EH (cell line): ENCODE results near the gene OPN1SW.

Experiments
- DNase-seq: peaks from one replicate; pipeline ENCODE4 v3.0.0-alpha.2; 2015; ENCODE audit warnings: low read depth

OPN1SW gene

DNA sequence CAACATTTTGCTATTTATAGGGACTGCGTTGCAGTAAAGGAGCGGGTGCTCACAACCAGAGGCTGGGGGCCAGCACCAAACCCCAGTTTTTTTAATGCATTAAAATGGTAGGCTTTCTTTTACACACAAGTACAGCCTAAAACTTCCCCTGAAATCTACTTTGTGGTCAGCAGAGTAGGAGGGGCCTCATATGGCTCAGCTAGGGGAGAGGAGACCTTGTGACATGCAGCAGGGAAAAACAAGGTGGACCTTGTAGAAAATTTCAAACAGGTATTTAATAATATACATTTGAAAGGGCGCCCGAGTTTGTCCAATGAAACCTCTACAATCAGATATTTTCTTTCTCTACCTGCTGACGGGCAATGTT lies 17.6 kb upstream of the OPN1SW start:
- no peak for DNase-seq

DNA sequence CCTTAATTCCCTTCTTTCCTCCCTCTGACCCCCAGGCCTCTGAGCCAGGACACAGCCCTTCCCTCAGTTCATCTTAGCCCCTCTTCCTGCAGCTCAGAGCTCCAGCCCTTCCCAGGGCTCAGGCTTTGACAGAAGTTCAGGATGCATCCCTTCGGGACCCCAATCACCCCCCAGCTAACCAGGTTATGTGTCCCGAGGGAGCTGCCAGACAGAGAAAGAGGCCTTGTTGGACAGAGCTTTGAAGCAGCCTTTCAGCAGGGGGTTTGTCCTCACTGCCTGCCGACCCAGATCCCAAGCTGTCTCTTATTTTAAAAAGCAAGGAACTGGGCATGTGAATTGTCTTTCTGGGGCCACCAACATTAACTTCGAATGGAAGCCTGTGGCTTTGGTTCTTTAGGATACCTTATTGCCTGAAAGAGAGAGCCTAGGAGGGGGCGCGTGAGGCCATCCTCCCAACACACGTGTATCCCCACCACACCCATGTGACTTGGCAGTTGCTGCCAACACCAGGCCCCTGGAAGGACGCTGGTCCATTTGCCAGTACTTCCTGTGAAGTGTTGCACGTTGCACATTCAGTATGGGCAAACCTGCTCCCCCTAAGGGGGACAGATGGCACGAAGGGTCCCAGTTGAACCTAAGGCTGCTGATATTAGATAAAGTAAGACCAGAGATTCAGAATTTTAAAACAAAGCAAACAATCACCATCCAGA lies 17.0 kb upstream of the OPN1SW start:
- no peak for DNase-seq

DNA sequence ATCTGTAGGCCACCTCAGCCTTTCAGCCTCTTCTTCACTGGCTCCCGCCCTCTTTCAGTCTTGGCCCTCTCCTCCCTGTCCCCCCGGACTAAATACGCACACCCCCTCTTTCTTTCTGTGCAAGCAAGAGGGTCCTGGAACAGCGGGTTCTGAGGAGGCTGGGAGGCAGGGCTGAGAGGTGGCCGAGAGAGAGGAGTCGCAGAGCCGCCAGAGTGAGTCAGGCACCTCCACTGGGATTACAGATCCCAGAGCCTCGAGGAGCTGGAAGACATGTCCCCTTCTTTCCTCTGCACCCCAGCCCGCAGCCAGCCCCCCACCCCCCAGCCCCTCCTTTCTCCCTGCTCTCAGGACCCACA lies 16.4 kb upstream of the OPN1SW start:
- peak; percentile 54 for DNase-seq

DNA sequence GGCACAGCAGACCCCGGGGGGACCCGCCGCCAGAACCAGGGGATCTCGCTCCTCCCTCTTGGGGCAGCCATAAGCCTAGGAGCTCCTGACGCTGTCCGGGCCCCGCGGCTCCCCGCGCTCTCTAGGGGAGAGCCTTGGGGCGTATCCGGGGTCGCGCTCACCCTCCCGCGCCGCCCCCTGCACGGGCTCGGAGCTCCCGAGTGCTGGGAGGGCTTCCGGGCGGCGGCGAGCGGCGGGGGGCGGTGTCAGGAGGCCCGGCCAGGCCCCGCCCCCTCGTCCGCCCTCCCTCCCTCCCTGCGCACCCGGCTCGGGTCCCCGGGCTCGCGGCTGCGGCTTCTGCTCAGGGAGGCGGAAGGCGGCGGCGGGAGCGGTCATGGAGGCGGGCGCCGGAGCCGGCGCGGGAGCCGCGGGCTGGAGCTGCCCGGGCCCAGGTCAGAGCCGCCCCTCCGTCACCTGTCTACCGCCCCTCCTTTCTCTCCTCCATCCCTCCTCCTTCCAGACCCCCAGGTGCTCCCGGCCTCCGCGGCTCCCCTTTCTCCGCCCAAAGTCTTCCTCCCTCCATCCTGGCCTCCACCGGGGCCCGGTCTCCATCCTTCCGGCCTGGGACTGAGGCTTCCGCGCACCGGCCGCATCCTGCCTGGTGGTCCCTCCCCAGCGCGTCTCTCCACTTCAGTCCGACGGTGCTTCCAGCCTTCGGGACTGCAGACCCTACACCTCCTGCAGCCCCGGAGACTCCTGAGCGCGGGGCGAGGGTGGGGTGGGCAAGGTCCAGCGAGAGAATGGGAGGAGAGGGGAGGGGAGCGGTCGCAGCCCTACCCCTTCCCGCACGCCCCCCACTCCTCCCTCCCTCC lies 15.8 kb upstream of the OPN1SW start, which contains the start of gene CCDC136:
Gene CCDC136, plus strand, starts transcription at position 848 of the 851 bp plus-strand sequence. CDS start 444 bp downstream, outside the sequence.
- peak; percentile 76 for DNase-seq

DNA sequence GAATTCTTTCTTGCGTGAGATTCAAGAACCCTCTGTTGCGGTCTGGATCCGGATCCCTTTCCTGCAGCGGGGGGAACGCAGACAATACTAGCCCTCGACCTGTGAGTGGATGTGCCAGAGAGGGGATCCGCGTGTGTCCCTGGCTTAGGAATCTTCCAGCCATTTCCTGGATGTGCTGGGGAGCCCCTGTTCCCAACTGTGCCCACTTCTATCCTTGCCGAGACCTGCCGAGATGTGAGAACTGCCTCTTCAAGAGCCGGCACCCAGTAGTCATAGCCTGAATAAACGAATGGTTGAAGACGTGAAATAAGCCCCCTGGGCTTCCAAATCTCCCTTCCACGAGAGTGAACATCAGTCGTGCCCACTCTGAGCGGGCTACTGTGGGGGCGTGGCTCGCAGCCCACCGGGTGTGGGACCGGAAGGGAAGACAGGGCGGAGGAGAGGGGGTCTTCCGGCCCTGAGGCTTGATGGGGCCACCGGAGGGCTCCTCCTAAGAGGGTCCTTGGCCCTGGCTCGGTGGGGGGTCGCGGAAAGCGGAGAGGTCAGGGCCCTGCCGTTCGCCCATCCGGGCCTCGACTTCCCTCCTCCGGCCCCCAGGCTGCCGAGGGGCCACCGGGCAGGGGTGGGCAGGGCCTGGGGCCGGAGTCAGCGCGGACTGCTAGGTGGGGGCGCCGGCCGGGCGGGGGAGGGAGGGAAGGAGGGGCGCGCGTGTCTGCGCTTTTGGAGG lies 14.9 kb upstream of the OPN1SW start:
- no peak for DNase-seq

DNA sequence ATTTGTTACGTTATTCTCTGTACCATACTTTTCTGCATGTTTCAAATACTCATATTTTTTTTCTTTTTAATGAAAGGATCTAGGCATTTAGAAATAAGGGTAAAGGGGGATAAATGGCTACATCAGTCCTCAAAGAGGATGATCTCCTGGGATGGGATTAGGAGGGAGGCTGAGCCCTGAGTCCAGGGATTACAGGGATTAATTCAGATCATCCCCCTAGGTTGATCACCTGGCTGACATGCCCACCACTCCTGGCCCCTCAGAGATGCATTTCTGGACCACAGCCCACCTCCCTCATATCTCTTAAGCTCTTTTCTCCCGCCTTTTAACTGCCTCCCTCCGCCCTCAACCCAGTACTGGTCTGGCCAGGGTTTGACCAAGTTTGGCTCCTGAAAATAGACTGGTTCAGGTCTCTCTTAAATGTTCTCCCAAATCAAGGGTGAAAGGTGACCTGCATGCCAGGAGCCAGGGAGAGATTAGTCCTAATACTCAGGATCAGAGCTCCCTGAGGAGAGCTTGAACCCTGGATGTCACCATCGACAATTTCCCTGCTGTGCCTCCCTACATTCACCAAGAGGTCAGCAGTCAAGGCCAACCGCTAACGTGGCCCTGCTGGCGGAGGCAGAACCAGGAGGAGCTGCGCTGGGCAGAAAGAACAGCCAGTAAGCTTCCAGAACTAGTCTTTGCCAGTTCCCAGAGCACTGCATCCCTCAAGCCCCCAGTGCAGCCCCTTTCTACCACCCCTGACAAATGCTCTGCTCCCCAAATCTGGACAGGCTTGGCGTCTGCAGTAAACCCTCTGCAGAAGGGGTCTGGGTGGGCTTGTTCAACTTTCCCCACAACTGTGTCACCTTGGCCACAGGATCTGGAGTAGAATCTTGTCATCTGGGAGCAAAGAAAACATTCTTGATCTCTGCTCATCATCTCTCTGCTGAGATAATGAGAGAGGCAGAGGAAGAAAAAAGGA lies 13.1 kb upstream of the OPN1SW start:
- no peak for DNase-seq

DNA sequence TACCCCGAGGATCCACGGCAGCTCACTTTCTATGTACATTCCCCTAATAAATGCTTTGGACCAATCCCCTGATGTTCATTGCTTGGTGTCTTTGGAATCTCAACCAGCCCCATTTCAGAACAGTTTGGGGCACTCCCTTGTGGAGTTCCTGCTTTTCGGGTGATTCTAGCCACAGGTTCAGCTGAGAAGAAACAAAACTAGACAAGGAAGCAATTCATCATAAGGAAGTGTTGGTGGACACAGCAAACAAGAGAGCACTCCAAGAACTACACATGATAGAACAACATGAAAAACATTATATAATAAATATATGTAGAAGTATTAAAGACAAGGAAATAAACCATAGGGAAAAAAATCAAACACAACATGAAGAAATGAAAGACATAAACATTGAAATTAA lies 10.1 kb upstream of the OPN1SW start:
- no peak for DNase-seq

DNA sequence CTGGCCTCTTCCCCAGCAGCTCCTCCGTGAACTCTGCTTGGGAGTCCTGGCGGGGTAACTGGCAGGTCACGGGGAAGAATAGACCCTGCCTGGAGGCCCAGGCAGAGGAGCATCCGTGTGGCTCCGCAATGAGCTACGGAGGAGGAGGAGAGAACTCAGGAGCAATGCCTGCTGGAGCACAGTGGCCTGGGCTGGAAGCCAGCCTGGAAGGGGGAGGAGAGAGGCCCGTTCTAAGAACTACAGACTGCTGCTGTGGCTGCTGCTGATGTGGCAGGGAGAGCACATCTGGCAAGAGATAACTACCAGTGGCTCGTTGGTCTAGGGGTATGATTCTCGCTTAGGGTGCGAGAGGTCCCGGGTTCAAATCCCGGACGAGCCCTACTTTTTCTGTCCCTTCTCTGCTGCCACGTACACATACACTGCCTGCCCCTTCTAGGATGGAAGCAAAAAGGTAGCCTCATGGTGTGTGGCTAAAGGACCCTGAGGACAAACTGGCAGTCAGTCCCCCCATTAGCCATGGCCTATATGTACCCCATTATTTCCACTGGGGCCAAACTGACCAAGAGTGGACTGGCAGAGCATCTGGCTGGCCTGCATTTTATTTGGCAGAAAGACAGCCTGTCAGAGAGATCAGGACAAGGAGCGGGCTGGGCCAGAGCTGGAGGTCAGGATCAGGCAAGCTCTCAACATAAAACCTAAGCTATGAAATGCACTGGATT lies 7.7 kb upstream of the OPN1SW start:
- peak; percentile 91 for DNase-seq

DNA sequence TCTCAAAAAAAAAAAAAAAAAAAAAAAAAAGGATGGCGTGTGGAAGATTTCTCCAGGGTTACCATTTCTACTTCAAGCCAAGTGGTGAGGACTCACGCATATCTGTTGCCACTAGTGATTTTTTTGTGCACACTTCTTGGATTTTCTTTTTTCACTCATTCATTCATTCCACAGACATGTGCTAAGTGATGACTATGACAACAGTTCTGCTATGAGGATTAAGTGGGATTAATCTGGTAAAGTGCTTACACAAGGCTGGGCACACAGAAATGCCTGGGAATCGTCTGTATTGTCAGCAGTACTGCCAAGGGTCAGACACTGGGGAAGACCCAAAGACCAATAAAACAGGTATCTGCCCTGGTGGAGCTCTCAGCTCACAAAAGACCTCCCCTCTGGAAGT lies 6.3 kb upstream of the OPN1SW start:
- no peak for DNase-seq

DNA sequence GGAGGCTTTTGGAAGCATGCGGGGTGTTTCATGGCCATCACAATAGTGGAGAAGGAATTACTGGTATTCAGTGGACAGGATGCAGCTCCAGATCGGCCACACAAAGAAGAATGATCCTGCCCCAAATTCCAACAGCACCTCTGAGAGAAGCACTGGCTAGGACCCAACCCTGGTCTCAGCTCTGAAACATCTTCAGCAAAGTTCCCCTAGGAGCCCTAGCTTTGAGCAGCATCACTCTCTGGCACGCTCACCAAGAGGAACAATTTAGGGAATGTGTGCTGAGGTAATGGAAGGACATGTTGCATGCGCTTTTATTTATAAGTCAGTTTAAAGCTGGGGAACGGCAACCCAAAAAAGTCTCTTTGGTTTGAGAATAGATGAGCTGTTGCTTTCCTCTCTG lies 5.5 kb upstream of the OPN1SW start:
- peak; percentile 93 for DNase-seq

DNA sequence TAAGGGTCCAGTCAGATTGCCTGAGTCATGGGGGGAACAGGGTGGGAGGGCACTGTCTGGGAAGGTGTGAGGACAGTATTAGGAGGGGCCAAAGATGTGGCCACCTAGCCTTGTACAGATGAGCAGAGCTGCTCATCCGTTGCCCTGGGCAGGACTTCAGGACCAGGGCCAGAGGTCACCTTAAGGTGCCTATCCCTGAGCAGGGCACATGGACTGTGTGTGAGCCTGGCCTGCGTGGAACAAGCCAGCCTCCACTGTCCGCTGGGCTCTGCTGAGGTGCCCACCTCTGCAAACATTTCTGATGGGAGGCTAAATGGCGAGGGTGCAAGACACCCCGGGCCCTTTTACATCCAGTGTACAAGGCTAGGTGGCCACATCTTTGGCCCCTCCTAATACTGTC lies 3.4 kb upstream of the OPN1SW start:
- DNase-seq: no peak

DNA sequence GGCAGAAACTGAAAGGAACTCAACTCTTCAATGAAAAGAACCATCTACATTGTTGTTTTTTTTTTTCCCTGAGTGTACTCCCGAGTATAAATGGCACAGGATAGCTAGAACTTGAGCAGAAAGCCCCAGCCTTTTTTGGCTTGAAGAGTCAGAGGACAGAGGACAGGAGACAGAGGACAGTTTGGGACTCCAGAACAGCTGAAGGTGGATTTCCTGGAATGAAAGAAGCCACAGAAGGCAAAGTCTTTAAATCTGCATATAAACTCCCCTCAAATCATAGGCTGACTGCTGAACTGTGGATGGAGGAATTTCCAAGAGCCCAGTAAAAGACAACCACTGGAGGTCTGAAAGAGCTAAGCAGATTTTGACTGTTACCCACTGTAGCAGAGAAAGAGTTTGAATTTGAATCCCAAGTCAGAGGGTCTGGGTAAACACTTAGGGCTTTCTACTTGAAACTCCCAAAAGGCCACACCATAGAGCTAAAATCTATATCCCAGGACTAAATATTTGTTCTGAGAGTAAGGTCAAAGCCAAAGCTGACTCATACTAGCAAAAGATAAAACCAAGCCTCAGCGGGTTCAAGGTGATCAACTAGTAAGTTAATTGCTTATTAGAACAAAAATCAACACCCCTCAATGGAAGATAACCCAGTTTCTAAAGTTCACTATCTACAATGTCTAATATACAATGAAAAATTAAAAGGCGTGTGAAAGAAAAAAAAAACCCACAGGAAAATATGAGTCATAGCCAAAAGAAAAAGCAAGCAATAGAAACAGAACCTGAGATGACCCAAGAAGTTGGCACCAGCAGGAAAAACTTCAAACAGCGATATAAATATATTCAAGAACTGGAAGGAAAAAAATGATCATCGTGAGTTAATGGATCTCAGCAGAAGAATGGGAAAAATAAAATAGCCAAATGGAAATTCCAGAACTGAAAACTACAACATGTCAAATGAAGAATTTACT lies 1.8 kb upstream of the OPN1SW start:
- DNase-seq: peak; percentile 43

DNA sequence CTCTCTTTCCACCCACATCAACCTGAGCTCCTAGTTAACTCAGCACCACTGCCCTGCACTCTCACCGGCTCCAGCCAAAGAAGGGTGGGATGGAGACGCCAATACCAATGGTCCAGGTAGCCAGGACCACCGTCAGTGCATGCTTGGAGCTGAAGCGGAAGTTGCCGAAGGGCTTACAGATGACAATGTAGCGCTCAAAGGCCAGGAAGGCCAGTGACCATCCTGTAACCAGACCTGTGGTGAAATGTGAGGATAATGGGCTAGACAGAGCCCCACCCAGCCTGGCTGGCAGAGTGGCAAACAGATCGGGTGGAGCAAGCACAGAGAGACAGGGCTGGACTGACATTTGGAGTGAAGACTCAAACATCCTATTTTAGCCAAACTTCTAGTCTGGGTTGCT lies 673 bp downstream of the OPN1SW start:
- no peak for DNase-seq

DNA sequence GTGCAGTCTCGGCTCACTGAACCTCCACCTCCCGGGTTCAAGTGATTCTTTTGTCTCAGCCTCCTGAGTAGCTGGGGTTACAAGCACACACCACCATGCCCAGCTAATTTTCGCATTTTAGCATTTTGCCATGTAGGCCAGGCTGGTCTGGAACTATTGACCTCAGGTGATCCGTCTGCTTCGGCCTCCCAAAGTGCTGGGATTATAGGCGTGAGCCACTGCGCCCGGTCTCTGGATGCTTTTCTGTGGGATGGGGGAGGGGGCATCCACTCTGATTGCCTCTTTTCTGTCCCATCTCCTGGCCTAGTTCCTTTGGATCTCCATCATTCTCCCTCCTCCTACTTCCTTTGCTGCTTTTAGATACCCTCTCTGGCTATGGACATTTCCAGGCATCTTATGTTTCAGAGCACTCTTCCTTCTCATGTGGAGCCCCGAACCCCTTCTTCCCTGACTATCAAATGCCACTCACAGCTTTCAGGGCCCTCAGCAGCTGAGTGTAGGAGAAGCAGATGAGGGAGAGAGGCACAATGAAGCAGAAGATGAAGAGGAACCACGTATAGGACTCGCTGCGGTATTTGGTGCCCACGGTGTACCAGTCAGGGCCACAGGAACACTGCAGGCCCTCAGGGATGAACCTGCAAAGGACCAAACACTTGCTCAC lies 1.4 kb downstream of the OPN1SW start:
- DNase-seq: no peak

DNA sequence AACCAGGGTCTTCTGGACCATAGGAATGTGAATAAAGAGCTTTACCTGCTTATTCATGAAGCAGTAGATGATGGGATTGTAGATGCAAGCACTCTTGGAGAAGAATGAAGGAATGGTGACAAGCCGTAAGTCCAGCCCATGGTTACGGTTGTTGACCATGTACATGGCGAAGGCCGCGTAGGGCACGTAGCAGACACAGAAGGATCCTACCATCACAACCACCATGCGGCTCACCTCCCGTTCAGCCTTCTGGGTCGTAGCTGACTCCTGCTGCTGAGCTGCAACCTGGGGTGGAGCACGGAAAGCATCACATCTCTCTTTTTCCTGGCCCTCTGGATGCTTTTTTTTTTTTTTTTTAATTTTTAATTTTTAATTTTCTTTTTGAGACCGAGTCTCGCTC lies 2.0 kb downstream of the OPN1SW start:
- DNase-seq: no peak

DNA sequence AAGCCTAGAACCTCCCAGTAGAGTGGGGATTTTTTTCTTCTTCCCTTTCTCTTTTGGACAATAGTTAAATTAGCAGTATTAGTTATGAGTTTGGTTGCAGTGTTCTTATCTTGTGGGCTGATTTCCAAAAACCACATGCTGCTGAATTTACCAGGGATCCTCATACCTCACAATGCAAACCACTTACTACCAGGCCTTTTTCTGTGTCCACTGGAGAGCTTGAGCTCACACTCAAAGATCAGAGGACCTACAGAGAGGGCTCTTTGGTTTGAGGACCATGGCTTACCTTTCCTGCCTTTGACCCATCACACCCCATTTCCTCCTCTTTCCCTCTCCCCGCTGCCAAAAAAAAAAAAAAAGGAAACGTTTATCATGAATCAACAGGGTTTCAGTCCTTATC lies 5.4 kb downstream of the OPN1SW start:
- no peak for DNase-seq

DNA sequence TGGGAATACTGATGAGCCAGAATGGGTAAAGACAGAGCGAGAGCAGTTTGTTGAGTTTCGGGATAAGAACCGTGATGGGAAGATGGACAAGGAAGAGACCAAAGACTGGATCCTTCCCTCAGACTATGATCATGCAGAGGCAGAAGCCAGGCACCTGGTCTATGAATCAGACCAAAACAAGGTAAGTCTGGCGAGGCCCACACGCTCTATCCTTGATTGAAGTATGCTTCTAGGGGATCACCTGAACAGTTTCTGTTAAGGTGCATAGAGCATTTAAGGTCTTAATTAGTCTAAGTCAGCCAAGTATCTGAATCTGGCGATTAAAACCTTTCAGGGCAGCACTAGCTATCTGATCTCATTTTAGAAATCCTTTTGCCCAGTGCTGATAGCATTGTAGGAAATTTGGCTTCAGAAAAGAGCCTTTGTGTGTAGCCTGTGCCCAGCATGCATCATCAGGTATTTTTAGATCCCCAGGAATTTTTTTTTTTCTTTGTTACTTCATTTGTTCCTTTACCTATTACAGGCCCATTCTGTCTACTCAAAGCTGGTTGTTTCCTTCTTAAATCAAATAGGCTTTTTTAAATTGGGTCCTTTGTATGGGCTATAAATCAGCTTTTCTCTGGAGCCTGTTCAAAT lies 8.0 kb downstream of the OPN1SW start:
- no peak for DNase-seq

DNA sequence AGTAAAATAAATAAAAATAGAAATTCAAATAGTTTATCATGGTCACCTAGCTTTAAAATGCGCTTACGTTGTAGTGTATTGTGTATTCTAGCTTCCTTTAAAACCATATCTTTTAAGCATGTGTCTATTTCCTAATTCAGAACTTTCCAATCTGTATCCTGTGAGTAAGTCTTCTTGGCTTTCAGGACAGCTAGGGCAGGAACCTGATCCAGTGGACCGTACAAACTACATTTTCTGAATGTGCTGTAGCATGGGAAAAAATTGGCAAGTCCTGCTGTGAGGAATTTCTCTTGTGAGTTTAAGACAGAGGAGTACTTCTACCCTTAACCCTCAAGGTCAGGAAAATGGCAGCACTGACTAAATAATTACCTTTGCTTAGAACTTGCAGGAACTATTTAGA lies 12.1 kb downstream of the OPN1SW start:
- no peak for DNase-seq

DNA sequence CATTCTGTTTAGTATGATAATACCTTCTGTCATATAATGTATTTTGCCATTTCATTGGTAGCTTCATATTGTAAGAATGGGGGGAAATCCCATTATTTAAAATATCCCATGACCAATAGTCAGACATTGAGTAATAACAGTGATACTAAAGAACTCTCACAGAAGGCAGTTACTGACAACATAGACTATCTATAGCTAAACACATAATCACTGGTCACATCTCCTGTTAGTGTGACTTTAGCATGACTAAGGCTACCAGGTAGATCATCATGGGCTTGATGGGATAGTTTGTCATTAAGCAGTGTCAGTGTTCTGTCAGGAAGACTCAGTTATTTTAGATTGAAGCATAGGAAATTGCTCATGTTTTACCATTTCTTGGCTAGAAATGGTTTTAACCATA lies 16.4 kb downstream of the OPN1SW start:
- DNase-seq: no peak
